Thyroid gland (tissue), 4 donors: Measurements from ENCODE around the gene TBC1D1. TPM values are rescaled to one million over a fixed set of nuclear protein-coding genes. Genes with fewer than 3 reads are reported as not detected.

Experiments used
- DNase-seq, 2 donors: peaks; one replicate each; pipeline ENCODE4 v3.0.0-alpha.2; 2019
- H3K27ac ChIP-seq, 3 donors: fragments of 200-600 bp; sonication (generic); 1 replicate in 2 of 3; 2 replicates in 1 of 3; pipeline ENCODE4 v1.5.1; 2016 to 2019; ENCODE audit warnings: mild to moderate bottlenecking in 1 of 3, moderate library complexity in 1 of 3
- H3K27me3 ChIP-seq: fragments of 200-600 bp; sonication (generic); one replicate; pipeline ENCODE4 v1.5.1; 2019
- H3K36me3 ChIP-seq, 2 donors: fragments of 200-600 bp; sonication (generic); one replicate each; pipeline ENCODE4 v1.5.1; 2016 to 2019
- H3K4me1 ChIP-seq, 2 donors: fragments of 200-600 bp; sonication (generic); one replicate each; pipeline ENCODE4 v1.5.1; 2017 to 2019
- H3K4me3 ChIP-seq, 3 donors: fragments of 200-600 bp; sonication (generic); replicated peaks in 1 of 3; 1 replicate in 2 of 3; 2 replicates in 1 of 3; pipeline ENCODE4 v1.5.1; 2016; ENCODE audit warnings: mild to moderate bottlenecking in 1 of 3
- H3K9me3 ChIP-seq: fragments of 200-600 bp; sonication (generic); one replicate; pipeline ENCODE4 v1.5.1; 2017
- POLR2A ChIP-seq, 2 donors: fragments of 450-650 bp; IDR thresholded peaks; one replicate each; pipeline ENCODE4 v1.6.1; 2017; ENCODE audit warnings: antibody characterized with exemption in 2 of 2, mild to moderate bottlenecking in 2 of 2, moderate library complexity in 1 of 2
- WGBS, 2 donors: methylation state at CpG; one replicate each; pipeline ENCODE4 v1.1.5; 2017; 5-methylcytosine and 5-hydroxymethylcytosine counted together
- intact Hi-C: fragments of 100-400 bp; cut with DNase I; formaldehyde crosslinking; loops from one replicate; pipeline ENCODE4 v1.15.1; 2023
- total RNA-seq, 4 donors: library from RNA; depleted of rRNA; stranded (reverse); fragments of >200 nt; gene quantifications; one replicate each; pipeline ENCODE4 v1.2.3, GENCODE V29; 2016
- TF ChIP-seq, protein P1 (sequence below), 6 experiments: fragments of 200-600 bp in 3 of 6; fragments of 450-650 bp in 3 of 6; sonication (generic) in 3 of 6; IDR thresholded peaks; one replicate each; pipeline ENCODE4 v1.5.1; 2016 to 2019; ENCODE audit warnings: antibody characterized with exemption in 6 of 6, mild to moderate bottlenecking in 2 of 6, inconsistent platforms in 1 of 6, moderate library complexity in 1 of 6

Gene TBC1D1
- total RNA-seq, 4 donors from 2014 or later = 192 to 284 (median 230) TPM

DNA sequence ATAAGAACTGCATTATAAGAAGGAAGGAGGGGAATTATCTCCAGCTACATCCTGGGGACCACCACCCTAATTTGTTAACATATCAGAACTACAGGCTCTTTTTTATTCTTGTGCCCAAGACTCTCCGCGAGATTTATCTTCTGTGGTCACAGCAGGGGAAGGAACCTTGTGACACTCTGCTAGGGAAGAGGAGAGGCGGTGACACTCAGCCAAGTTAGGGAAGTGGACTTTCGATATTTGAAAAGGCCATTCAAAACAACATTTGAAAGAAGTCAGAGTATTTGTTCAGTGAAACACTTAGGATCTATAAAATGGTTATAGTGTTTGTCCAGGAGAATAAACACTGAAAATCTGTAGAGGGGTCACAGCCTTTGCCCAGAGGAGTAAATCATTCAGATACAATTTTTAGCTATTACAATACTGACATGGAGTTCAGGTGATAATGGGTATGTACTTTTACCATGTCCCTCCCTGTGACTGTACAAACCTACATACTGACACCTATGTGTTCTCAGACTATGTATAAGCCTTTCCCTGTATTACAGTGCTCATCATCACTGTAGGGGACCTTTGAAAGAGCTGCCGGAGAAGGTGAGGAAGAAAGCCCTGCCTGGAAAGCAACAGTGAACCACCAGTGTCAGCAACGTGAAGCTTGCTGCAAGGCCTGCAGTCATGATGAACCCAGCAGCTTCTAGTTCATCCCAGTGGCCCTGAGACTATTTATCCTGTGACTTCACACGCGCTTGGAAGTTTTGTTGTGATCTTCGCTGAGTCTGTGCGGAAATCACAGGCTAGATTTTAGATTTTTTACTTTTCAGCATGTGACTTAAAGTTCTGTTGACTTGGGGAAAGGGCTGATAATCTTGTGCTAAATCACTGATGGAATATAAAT is 60.8 kb downstream of the TBC1D1 start:
- Histone ChIP-seq H3K27ac (no peak overlapping the region), H3K4me1 (no peaks in the 10 kb centered on the region), H3K4me3 (no peak overlapping the region), H3K36me3 (no peaks in the 10 kb centered on the region), H3K9me3 (no peaks in the 10 kb centered on the region), H3K27me3 (no peaks in the 10 kb centered on the region)
- TF ChIP-seq, protein P1, sequence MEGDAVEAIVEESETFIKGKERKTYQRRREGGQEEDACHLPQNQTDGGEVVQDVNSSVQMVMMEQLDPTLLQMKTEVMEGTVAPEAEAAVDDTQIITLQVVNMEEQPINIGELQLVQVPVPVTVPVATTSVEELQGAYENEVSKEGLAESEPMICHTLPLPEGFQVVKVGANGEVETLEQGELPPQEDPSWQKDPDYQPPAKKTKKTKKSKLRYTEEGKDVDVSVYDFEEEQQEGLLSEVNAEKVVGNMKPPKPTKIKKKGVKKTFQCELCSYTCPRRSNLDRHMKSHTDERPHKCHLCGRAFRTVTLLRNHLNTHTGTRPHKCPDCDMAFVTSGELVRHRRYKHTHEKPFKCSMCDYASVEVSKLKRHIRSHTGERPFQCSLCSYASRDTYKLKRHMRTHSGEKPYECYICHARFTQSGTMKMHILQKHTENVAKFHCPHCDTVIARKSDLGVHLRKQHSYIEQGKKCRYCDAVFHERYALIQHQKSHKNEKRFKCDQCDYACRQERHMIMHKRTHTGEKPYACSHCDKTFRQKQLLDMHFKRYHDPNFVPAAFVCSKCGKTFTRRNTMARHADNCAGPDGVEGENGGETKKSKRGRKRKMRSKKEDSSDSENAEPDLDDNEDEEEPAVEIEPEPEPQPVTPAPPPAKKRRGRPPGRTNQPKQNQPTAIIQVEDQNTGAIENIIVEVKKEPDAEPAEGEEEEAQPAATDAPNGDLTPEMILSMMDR (IDR thresholded peaks at IDR 0.05) = no peak
- no peak for TF ChIP-seq POLR2A (IDR thresholded peaks at IDR 0.05)
- intact Hi-C loops = no loop called here
- no peak for DNase-seq
- 79 to 81% methylated on average over 10 of the region's 10 CpGs for WGBS, 2 donors

DNA sequence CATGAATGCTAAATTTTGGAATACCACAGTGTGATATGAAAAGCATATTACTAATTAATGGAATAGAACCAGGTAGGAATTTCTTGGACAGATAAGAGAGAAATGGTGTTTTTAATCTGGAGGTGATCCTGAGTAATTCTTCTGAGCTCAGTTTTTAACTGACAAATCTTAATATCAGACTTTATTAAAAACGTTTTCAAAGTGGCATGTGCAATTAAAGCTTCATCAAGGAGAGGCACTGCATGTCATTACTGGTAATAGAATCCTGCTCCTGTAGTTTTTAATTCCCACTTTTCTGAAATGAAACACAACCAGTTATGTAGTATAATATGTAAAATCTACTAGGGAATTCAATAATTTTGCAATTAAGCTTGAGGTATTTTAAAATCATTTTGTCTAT is 62.3 kb downstream of the TBC1D1 start:
- TF ChIP-seq, protein P1 (IDR thresholded peaks at IDR 0.05) = no peak
- no peak for TF ChIP-seq POLR2A (IDR thresholded peaks at IDR 0.05)
- DNase-seq = no peak
- Histone ChIP-seq H3K36me3 (no peaks in the 10 kb centered on the region), H3K27me3 (no peaks in the 10 kb centered on the region), H3K4me3 (no peak overlapping the region), H3K4me1 (no peaks in the 10 kb centered on the region), H3K27ac (no peak overlapping the region), H3K9me3 (no peaks in the 10 kb centered on the region)
- 66 to 67% methylated on average over 1 of the region's 1 CpG for WGBS, 2 donors
- intact Hi-C loops = no loop called here

DNA sequence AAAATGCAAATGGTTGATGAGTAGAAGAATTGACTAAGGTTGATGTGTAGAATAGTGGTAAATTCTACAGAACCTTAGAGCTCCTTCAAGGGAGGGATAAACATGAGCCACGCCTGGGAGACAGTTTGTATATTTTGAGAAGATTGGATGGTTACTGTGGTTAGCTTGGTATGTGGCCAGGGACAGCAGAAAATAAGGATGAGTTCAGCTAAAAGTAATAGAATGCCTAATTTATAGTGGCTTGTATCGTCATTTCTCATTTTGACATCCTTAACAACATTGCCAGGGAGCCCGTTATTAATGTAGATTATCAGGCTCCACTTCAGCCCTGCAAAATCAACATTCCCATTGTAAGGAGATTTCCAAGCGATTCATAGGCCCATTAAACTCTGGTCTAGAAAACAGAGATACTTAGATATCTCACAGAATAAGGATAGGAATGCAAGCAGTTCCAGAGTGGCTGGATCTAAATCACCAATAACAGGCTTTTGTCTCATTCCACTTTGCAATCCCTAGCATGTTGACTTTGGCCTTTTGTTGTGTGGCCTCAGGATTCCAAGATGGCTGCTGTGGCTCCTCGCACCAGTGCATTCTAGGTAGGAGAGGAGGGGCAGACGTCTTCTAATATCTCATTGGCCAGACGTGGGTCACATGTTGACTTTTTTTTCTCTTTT is 62.9 kb downstream of the TBC1D1 start:
- WGBS, 2 donors = 80 to 89% methylated on average over 7 of the region's 7 CpGs
- no peak overlapping the region for H3K4me3 ChIP-seq
- H3K9me3 ChIP-seq = no peaks in the 10 kb centered on the region
- H3K4me1 ChIP-seq = no peaks in the 10 kb centered on the region
- TF ChIP-seq, protein P1 (IDR thresholded peaks at IDR 0.05) = no peak
- TF ChIP-seq POLR2A (IDR thresholded peaks at IDR 0.05) = no peak
- no peak overlapping the region for H3K27ac ChIP-seq
- intact Hi-C loops = no loop called here
- H3K36me3 ChIP-seq = no peaks in the 10 kb centered on the region
- no peak for DNase-seq
- H3K27me3 ChIP-seq = no peaks in the 10 kb centered on the region

DNA sequence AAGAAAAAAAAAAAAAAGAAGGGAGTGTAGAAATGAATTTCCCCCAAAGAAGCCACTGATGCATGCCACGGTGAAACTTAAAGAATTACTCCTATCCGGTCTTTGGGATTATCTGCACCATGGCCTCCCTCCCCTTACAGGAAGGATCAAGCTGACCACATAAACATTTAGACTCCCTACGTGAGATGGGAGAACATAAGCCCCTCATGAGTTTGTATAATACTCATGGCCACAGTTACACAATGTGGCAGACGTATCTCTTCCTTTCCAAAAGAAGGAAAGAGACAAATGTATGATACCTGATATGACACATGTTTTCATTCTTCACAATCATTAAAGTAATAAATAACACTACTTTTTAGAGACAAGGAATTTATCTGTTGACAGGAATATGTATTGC is 66.1 kb downstream of the TBC1D1 start:
- no peaks in the 10 kb centered on the region for H3K27me3 ChIP-seq
- TF ChIP-seq, protein P1 (IDR thresholded peaks at IDR 0.05) = no peak
- no peak for TF ChIP-seq POLR2A (IDR thresholded peaks at IDR 0.05)
- no peaks in the 10 kb centered on the region for H3K9me3 ChIP-seq
- no peak for DNase-seq
- H3K4me1 ChIP-seq = peaks cover 5 to 10% of the 10 kb centered on the region in 2 donors
- no peak overlapping the region for H3K4me3 ChIP-seq
- WGBS, 2 donors = 90 to 95% methylated on average over 4 of the region's 4 CpGs
- no peak overlapping the region for H3K27ac ChIP-seq
- intact Hi-C loops = no loop called here
- no peaks in the 10 kb centered on the region for H3K36me3 ChIP-seq

DNA sequence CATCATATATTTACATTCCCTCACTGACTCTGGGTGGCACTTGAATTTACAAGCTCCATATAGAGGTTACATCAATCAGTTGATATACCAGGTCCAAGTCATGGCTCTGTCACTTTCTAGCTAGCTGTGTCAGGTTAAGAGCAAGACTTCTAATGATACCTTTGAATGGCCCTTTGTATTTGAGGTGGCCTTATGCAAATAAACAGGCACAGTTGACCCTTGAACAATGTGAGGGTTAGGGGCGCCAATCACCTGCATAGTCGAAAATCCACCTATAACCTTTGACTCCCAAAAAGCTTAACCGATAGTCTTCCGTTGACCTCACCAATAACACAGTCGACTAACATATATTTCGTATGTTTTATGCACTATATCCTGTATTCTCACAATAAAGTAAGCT is 68.0 kb downstream of the TBC1D1 start:
- no peaks in the 10 kb centered on the region for H3K36me3 ChIP-seq
- TF ChIP-seq POLR2A (IDR thresholded peaks at IDR 0.05) = no peak
- TF ChIP-seq, protein P1 (IDR thresholded peaks at IDR 0.05) = no peak
- no peak overlapping the region for H3K4me3 ChIP-seq
- DNase-seq = no peak
- peaks cover 5 to 10% of the 10 kb centered on the region in 2 donors for H3K4me1 ChIP-seq
- WGBS, 2 donors = 97 to 98% methylated on average over 6 of the region's 6 CpGs
- H3K27ac ChIP-seq = no peak overlapping the region
- no peaks in the 10 kb centered on the region for H3K27me3 ChIP-seq
- no peaks in the 10 kb centered on the region for H3K9me3 ChIP-seq
- intact Hi-C loops = no loop called here
